IMR-90 (cell line): Measurements from ENCODE around the gene OPN4. TPM values are rescaled to one million over a fixed set of nuclear protein-coding genes. Genes with fewer than 3 reads are reported as not detected.
A peak's percentile ranks its signal among the peaks of the same experiment; 100 is the strongest.

Source experiments
- ATAC-seq: fragments of 200-7000 bp; cut with Tn5 transposase; 2 replicates; pipeline ENCODE4 v1.9.1; 2020; ENCODE audit warnings: low read depth, mild to moderate bottlenecking, moderate library complexity
- BruUV-seq: library from RNA; stranded (reverse); fragments of 400-500 nt; replicated peaks from 2 replicates; lab custom pipeline; 2021; lab: Mats Ljungman, UMichigan
- CTCF ChIA-PET: fragments of 300-600 bp; formaldehyde crosslinking; extraction: SDS; loops from one replicate; lab custom pipeline; 2021; ENCODE audit warnings: antibody characterized with exemption; lab: Yijun Ruan, JAX
- POLR2A ChIA-PET: fragments of 300-600 bp; sonication (Branson Sonifier 250); formaldehyde crosslinking; loops from one replicate; lab custom pipeline; 2022; ENCODE audit warnings: antibody characterized with exemption; ENCODE audit not compliant: unreplicated experiment; lab: Charles Lee
- DNase-seq: peaks from one replicate; pipeline ENCODE4 v3.0.0; 2013
- H2AFZ ChIP-seq: replicated peaks from 2 replicates; pipeline ENCODE3; 2013; ENCODE audit warnings: low read length, mild to moderate bottlenecking; ENCODE audit not compliant: poor library complexity
- H2AK5ac ChIP-seq: 2 replicates; pipeline ENCODE4 v1.6.1; 2013; ENCODE audit warnings: low read depth, low read length, inconsistent platforms
- H2AK9ac ChIP-seq: replicated peaks from 2 replicates; pipeline ENCODE3; 2013; ENCODE audit warnings: mild to moderate bottlenecking, low read depth, low read length, moderate library complexity; ENCODE audit not compliant: poor library complexity
- H2BK120ac ChIP-seq: 2 replicates; pipeline ENCODE4 v1.6.1; 2013; ENCODE audit warnings: low read depth, low read length, inconsistent platforms
- H2BK15ac ChIP-seq: 3 replicates; pipeline ENCODE4 v1.6.1; 2013; ENCODE audit warnings: low read depth, low read length, inconsistent platforms
- H2BK20ac ChIP-seq: 2 replicates; pipeline ENCODE4 v1.6.1; 2013; ENCODE audit warnings: low read depth, mild to moderate bottlenecking, inconsistent platforms, low read length, moderate library complexity
- H2BK5ac ChIP-seq: 2 replicates; pipeline ENCODE4 v1.6.1; 2013; ENCODE audit warnings: mild to moderate bottlenecking, low read depth, low read length, inconsistent platforms; ENCODE audit not compliant: poor library complexity, severe bottlenecking
- H3K14ac ChIP-seq: replicated peaks from 2 replicates; pipeline ENCODE4 v1.6.1; 2013; ENCODE audit warnings: low read depth, low read length, inconsistent platforms
- H3K18ac ChIP-seq: 2 replicates; pipeline ENCODE4 v1.6.1; 2013; ENCODE audit warnings: low read depth, low read length, control low read depth
- H3K23ac ChIP-seq: 2 replicates; pipeline ENCODE4 v1.6.1; 2013; ENCODE audit warnings: low read depth, low read length, inconsistent platforms
- H3K27ac ChIP-seq: 2 replicates; pipeline ENCODE4 v1.5.1; 2013; ENCODE audit warnings: mild to moderate bottlenecking, control low read depth, low read length; ENCODE audit not compliant: insufficient read depth
- H3K27me3 ChIP-seq: 2 replicates; pipeline ENCODE4 v1.6.1; 2013; ENCODE audit warnings: low read length; ENCODE audit not compliant: control insufficient read depth, insufficient read depth
- H3K36me3 ChIP-seq: 2 replicates; pipeline ENCODE4 v1.6.1; 2013; ENCODE audit warnings: low read length, mixed read lengths; ENCODE audit not compliant: control insufficient read depth, insufficient read depth
- H3K4ac ChIP-seq: 2 replicates; pipeline ENCODE4 v1.6.1; 2013; ENCODE audit warnings: low read depth, low read length, inconsistent platforms
- H3K4me1 ChIP-seq: 2 replicates; pipeline ENCODE4 v1.6.1; 2013; ENCODE audit warnings: low read length, mixed read lengths; ENCODE audit not compliant: control insufficient read depth, insufficient read depth
- H3K4me2 ChIP-seq: 2 replicates; pipeline ENCODE4 v1.6.1; 2013; ENCODE audit warnings: low read depth, mild to moderate bottlenecking, control low read depth, low read length, moderate library complexity
- H3K4me3 ChIP-seq: 2 replicates; pipeline ENCODE4 v1.5.1; 2013; ENCODE audit warnings: low read depth, mild to moderate bottlenecking, control low read depth, low read length, moderate library complexity; ENCODE audit not compliant: insufficient read depth
- H3K56ac ChIP-seq: 2 replicates; pipeline ENCODE4 v1.6.1; 2013; ENCODE audit warnings: low read length, inconsistent platforms; ENCODE audit not compliant: insufficient read depth; ENCODE audit errors: extremely low read depth
- H3K79me1 ChIP-seq, 2 experiments: 2 replicates each; pipeline ENCODE4 v1.6.1; 2013; ENCODE audit warnings: low read length in 2 of 2, inconsistent platforms in 1 of 2, low read depth in 1 of 2
- H3K9ac ChIP-seq: 2 replicates; pipeline ENCODE4 v1.6.1; 2013; ENCODE audit warnings: low read depth, low read length, control low read depth
- H3K9me1 ChIP-seq: 2 replicates; pipeline ENCODE4 v1.6.1; 2013; ENCODE audit warnings: low read length, inconsistent platforms; ENCODE audit not compliant: insufficient read depth
- H3K9me3 ChIP-seq: 2 replicates; pipeline ENCODE4 v1.6.1; 2013; ENCODE audit warnings: low read length; ENCODE audit not compliant: control insufficient read depth, insufficient read depth
- H4K20me1 ChIP-seq: 2 replicates; pipeline ENCODE4 v1.6.1; 2013; ENCODE audit warnings: low read length, inconsistent platforms; ENCODE audit not compliant: insufficient read depth
- H4K5ac ChIP-seq: 2 replicates; pipeline ENCODE4 v1.6.1; 2013; ENCODE audit warnings: mild to moderate bottlenecking, low read depth, low read length, control low read depth
- H4K8ac ChIP-seq, 2 experiments: 2 replicates each; pipeline ENCODE4 v1.6.1; 2013; ENCODE audit warnings: low read depth in 2 of 2, low read length in 2 of 2, control low read depth in 1 of 2, inconsistent platforms in 1 of 2
- H4K91ac ChIP-seq: 2 replicates; pipeline ENCODE4 v1.6.1; 2013; ENCODE audit warnings: low read depth, low read length, inconsistent platforms; ENCODE audit not compliant: insufficient read depth
- BHLHE40 ChIP-seq: fragments of 150-350 bp; IDR thresholded peaks from 2 replicates; pipeline ENCODE4 v1.6.1; 2016; ENCODE audit warnings: mild to moderate bottlenecking, low read depth, low read length
- CEBPB ChIP-seq: IDR thresholded peaks from 2 replicates; pipeline ENCODE4 v1.6.1; 2012; ENCODE audit warnings: low read depth, low read length, improper control_type of control experiment
- CHD1 ChIP-seq: IDR thresholded peaks from 2 replicates; pipeline ENCODE4 v1.6.1; 2012; ENCODE audit warnings: low read depth, low read length, improper control_type of control experiment
- FOS ChIP-seq: fragments of 150-350 bp; IDR thresholded peaks from 2 replicates; pipeline ENCODE4 v1.6.1; 2016; ENCODE audit warnings: low read depth, low read length
- MAZ ChIP-seq: IDR thresholded peaks from 2 replicates; pipeline ENCODE4 v1.6.1; 2012; ENCODE audit warnings: low read depth, mild to moderate bottlenecking, low read length, improper control_type of control experiment, moderate library complexity, borderline replicate concordance
- MXI1 ChIP-seq: IDR thresholded peaks from 2 replicates; pipeline ENCODE4 v1.6.1; 2012; ENCODE audit warnings: low read depth, mild to moderate bottlenecking, low read length, moderate library complexity, borderline replicate concordance
- NFE2L2 ChIP-seq: fragments of 150-350 bp; IDR thresholded peaks from 2 replicates; pipeline ENCODE4 v1.6.1; 2016; ENCODE audit warnings: low read depth, mild to moderate bottlenecking, low read length
- POLR2A ChIP-seq: IDR thresholded peaks from 2 replicates; pipeline ENCODE4 v1.6.1; 2012; ENCODE audit warnings: mild to moderate bottlenecking, low read depth, low read length
- RCOR1 ChIP-seq: IDR thresholded peaks from 2 replicates; pipeline ENCODE4 v1.6.1; 2012; ENCODE audit warnings: mild to moderate bottlenecking, low read length, improper control_type of control experiment; ENCODE audit not compliant: insufficient replicate concordance
- RFX5 ChIP-seq: IDR thresholded peaks from 2 replicates; pipeline ENCODE4 v1.8.0; 2012; ENCODE audit warnings: low read depth, mild to moderate bottlenecking, low read length, moderate library complexity
- SMC3 ChIP-seq: fragments of 150-350 bp; IDR thresholded peaks from 2 replicates; pipeline ENCODE4 v1.6.1; 2016; ENCODE audit warnings: low read depth, mild to moderate bottlenecking, antibody characterized with exemption, low read length, moderate library complexity
- WGBS, 2 experiments: methylation state at CpG; one replicate each; pipeline versions ENCODE4 v1.1.5 to v1.1.7; 2013; ENCODE audit warnings: missing lambda C conversion rate in 2 of 2; ENCODE audit not compliant: insufficient read length in 1 of 2; ENCODE audit errors: extremely low coverage in 2 of 2; 5-methylcytosine and 5-hydroxymethylcytosine counted together
- dilution Hi-C: fragments of 300-500 bp; cut with HindIII; formaldehyde crosslinking; loops from one replicate; pipeline ENCODE4 v1.14.3; 2018; ENCODE audit warnings: low sequenced_read_pairs; ENCODE audit not compliant: unreplicated experiment
- in situ Hi-C: fragments of 300-500 bp; cut with MboI; formaldehyde crosslinking; loops from 3 replicates; pipeline ENCODE4 v1.14.3; 2019; ENCODE audit warnings: low sequenced_read_pairs, inconsistent platforms, mixed read lengths
- intact Hi-C: fragments of 100-400 bp; cut with micrococcal nuclease; formaldehyde crosslinking; loops from 2 replicates; pipeline ENCODE4 v1.10.0; 2022
- polyA plus RNA-seq, 3 experiments: library from polyadenylated mRNA; depleted of rRNA; stranded (reverse); fragments of >200 nt; gene quantifications; 2 replicates each; pipeline ENCODE4 v1.2.3, GENCODE V29; 2012; ENCODE audit warnings: low replicate concordance in 1 of 3
- total RNA-seq: library from RNA; depleted of rRNA; stranded (reverse); fragments of >200 nt; gene quantifications from 2 replicates; pipeline ENCODE4 v1.2.3, GENCODE V29; 2012
- TF ChIP-seq, protein P1 (sequence below): fragments of 150-350 bp; IDR thresholded peaks from 2 replicates; pipeline ENCODE4 v1.6.1; 2016; ENCODE audit warnings: low read depth, mild to moderate bottlenecking, low read length, moderate library complexity, borderline replicate concordance
- TF ChIP-seq, protein P2 (sequence below): fragments of 150-350 bp; IDR thresholded peaks from 2 replicates; pipeline ENCODE4 v1.6.1; 2017; ENCODE audit warnings: mild to moderate bottlenecking, antibody characterized with exemption, low read length, low read depth
- TF ChIP-seq, protein P3 (sequence below): conservative IDR thresholded peaks from 2 replicates; pipeline ENCODE4 v1.5.1; 2012; ENCODE audit warnings: mild to moderate bottlenecking, low read depth, low read length, improper control_type of control experiment

OPN4 gene
- total and polyA plus RNA-seq, 2 of the 4 experiments (the other 2 are of a cell fraction): 0.03 TPM; not detected in 1

- dilution Hi-C loops: no loop called here
- no peaks in the 10 kb centered on the region for H3K27me3 ChIP-seq
- ATAC-seq (no peak), DNase-seq (no peak)
- H2AK5ac ChIP-seq: no peak overlapping the region
- no peak overlapping the region for H4K91ac ChIP-seq
- no peak overlapping the region for H2BK20ac ChIP-seq
- H2AK9ac ChIP-seq: peak overlapping the region; percentile 6
- no peaks in the 10 kb centered on the region for H3K79me1 ChIP-seq
- no peak overlapping the region for H2BK5ac ChIP-seq
- H3K56ac ChIP-seq: no peak overlapping the region
- H3K36me3 ChIP-seq: no peaks in the 10 kb centered on the region
- no peak overlapping the region for H3K4me3 ChIP-seq
- no peak overlapping the region for H3K4me2 ChIP-seq
- 88% methylated on average over 1 of the region's 2 CpGs; no CpG with 5 or more reads in 1 of the 2 experiments for WGBS, 2 experiments
- no peak overlapping the region for H2BK120ac ChIP-seq
- in situ Hi-C loops: no loop called here
- POLR2A ChIA-PET: no interaction called here
- H2BK15ac ChIP-seq: no peak overlapping the region
- H3K23ac ChIP-seq: no peak overlapping the region
- no peak overlapping the region for H3K14ac ChIP-seq
- no peak overlapping the region for H2AFZ ChIP-seq
- TF ChIP-seq FOS (no peak), MAZ (no peak), RFX5 (no peak), CEBPB (no peak), BHLHE40 (no peak), SMC3 (no peak), POLR2A (no peak), MXI1 (no peak), RCOR1 (no peak), NFE2L2 (no peak), CHD1 (no peak)
- TF ChIP-seq, protein P1, sequence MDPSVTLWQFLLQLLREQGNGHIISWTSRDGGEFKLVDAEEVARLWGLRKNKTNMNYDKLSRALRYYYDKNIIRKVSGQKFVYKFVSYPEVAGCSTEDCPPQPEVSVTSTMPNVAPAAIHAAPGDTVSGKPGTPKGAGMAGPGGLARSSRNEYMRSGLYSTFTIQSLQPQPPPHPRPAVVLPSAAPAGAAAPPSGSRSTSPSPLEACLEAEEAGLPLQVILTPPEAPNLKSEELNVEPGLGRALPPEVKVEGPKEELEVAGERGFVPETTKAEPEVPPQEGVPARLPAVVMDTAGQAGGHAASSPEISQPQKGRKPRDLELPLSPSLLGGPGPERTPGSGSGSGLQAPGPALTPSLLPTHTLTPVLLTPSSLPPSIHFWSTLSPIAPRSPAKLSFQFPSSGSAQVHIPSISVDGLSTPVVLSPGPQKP: no peak
- TF ChIP-seq, protein P2, sequence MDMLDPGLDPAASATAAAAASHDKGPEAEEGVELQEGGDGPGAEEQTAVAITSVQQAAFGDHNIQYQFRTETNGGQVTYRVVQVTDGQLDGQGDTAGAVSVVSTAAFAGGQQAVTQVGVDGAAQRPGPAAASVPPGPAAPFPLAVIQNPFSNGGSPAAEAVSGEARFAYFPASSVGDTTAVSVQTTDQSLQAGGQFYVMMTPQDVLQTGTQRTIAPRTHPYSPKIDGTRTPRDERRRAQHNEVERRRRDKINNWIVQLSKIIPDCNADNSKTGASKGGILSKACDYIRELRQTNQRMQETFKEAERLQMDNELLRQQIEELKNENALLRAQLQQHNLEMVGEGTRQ: no peak
- TF ChIP-seq, protein P3, sequence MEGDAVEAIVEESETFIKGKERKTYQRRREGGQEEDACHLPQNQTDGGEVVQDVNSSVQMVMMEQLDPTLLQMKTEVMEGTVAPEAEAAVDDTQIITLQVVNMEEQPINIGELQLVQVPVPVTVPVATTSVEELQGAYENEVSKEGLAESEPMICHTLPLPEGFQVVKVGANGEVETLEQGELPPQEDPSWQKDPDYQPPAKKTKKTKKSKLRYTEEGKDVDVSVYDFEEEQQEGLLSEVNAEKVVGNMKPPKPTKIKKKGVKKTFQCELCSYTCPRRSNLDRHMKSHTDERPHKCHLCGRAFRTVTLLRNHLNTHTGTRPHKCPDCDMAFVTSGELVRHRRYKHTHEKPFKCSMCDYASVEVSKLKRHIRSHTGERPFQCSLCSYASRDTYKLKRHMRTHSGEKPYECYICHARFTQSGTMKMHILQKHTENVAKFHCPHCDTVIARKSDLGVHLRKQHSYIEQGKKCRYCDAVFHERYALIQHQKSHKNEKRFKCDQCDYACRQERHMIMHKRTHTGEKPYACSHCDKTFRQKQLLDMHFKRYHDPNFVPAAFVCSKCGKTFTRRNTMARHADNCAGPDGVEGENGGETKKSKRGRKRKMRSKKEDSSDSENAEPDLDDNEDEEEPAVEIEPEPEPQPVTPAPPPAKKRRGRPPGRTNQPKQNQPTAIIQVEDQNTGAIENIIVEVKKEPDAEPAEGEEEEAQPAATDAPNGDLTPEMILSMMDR: no peak
- peaks cover 6% of the 10 kb centered on the region for H3K9me1 ChIP-seq
- no peaks in the 10 kb centered on the region for H4K20me1 ChIP-seq
- no peaks in the 10 kb centered on the region for H3K9me3 ChIP-seq
- intact Hi-C loops: loop anchor here (5.0 kb wide), 1 partner anchor 95 kb away; no protein-coding TSS in a partner anchor
- peaks cover 18% of the 10 kb centered on the region for H3K4me1 ChIP-seq
- no peak overlapping the region for H3K18ac ChIP-seq
- CTCF ChIA-PET: no interaction called here
- no peak overlapping the region for H4K8ac ChIP-seq
- H3K27ac ChIP-seq: no peak overlapping the region
- no peak overlapping the region for H4K5ac ChIP-seq
- BruUV-seq: no TSS peak
- H3K9ac ChIP-seq: no peak overlapping the region
- no peak overlapping the region for H3K4ac ChIP-seq
Observed at GRCh38 chr10:86682675-86683074, 28.3 kb downstream of the OPN4 start.
